H1 (cell line): ENCODE data around the gene POLR1H. TPM values are rescaled to one million over a fixed set of nuclear protein-coding genes. Genes with fewer than 3 reads are reported as not detected.

ENCODE experiments used
- CTCF ChIA-PET: fragments of 300-600 bp; sonication (Branson Sonifier 250); formaldehyde crosslinking; loops from one replicate; lab custom pipeline; 2021; ENCODE audit not compliant: partially characterized antibody; lab: Charles Lee
- POLR2A ChIA-PET: fragments of 300-600 bp; sonication (Branson Sonifier 250); formaldehyde crosslinking; loops from one replicate; lab custom pipeline; 2021; ENCODE audit warnings: inconsistent platforms; ENCODE audit not compliant: partially characterized antibody; lab: Charles Lee
- DNase-seq, 2 experiments: peaks; one replicate each; pipeline versions ENCODE4 v3.0.0 to v3.0.0-alpha.2; 2010 to 2022; ENCODE audit warnings: low spot score in 2 of 2, low read depth in 1 of 2, mixed read lengths in 1 of 2
- FAIRE-seq: peaks from 2 replicates; lab custom pipeline; 2011; peaks lifted over from hg19 to GRCh38; lab: Jason Lieb, UNC
- H2AFZ ChIP-seq: 2 replicates; pipeline ENCODE4 v1.8.1; 2012; ENCODE audit warnings: low read length, inconsistent platforms
- H2AK5ac ChIP-seq: 2 replicates; pipeline ENCODE4 v1.6.1; 2013; ENCODE audit warnings: low read depth, low read length
- H2BK120ac ChIP-seq: replicated peaks from 2 replicates; pipeline ENCODE3; 2013; ENCODE audit warnings: low read depth, low read length, inconsistent platforms
- H2BK12ac ChIP-seq: 2 replicates; pipeline ENCODE4 v1.6.1; 2013; ENCODE audit warnings: low read depth, low read length
- H2BK15ac ChIP-seq: 2 replicates; pipeline ENCODE4 v1.6.1; 2013; ENCODE audit warnings: low read length
- H2BK20ac ChIP-seq: 2 replicates; pipeline ENCODE4 v1.6.1; 2013; ENCODE audit warnings: low read length
- H2BK5ac ChIP-seq: 2 replicates; pipeline ENCODE4 v1.6.1; 2013; ENCODE audit warnings: low read depth, low read length
- H3K14ac ChIP-seq: 2 replicates; pipeline ENCODE4 v1.6.1; 2013; ENCODE audit warnings: inconsistent platforms; ENCODE audit not compliant: insufficient read length
- H3K18ac ChIP-seq: 2 replicates; pipeline ENCODE4 v1.6.1; 2013; ENCODE audit warnings: low read length; ENCODE audit errors: extremely low read depth
- H3K23ac ChIP-seq: 2 replicates; pipeline ENCODE4 v1.6.1; 2013; ENCODE audit warnings: inconsistent platforms; ENCODE audit not compliant: insufficient read length
- H3K23me2 ChIP-seq: 2 replicates; pipeline ENCODE4 v1.6.1; 2013; ENCODE audit warnings: low read depth, low read length
- H3K27ac ChIP-seq: 2 replicates; pipeline ENCODE4 v1.6.1; 2011; ENCODE audit warnings: low read depth, low read length, inconsistent platforms
- H3K27me3 ChIP-seq, 4 experiments: replicated peaks in 1 of 4; 1 replicate in 1 of 4; 2 replicates in 3 of 4; pipeline versions ENCODE4 v1.6.1 to v1.8.1; 2011 to 2013; ENCODE audit warnings: low read length in 3 of 4, mild to moderate bottlenecking in 3 of 4, inconsistent platforms in 2 of 4, mixed read lengths in 2 of 4, moderate library complexity in 1 of 4; ENCODE audit not compliant: control insufficient read depth in 3 of 4, insufficient read depth in 3 of 4; ENCODE audit errors: extremely low read depth in 1 of 4
- H3K36me3 ChIP-seq, 4 experiments: 2 replicates each; pipeline versions ENCODE4 v1.6.1 to v1.8.1; 2011 to 2013; ENCODE audit warnings: mild to moderate bottlenecking in 4 of 4, low read length in 3 of 4, moderate library complexity in 2 of 4, control low read depth in 1 of 4, inconsistent platforms in 1 of 4; ENCODE audit not compliant: insufficient read depth in 4 of 4, control insufficient read depth in 2 of 4
- H3K4ac ChIP-seq: replicated peaks from 2 replicates; pipeline ENCODE3; 2013; ENCODE audit warnings: low read length, low read depth, mixed read lengths, inconsistent platforms; ENCODE audit not compliant: insufficient read length
- H3K4me1 ChIP-seq, 4 experiments: replicated peaks in 1 of 4; 1 replicate in 1 of 4; 2 replicates in 3 of 4; pipeline versions ENCODE4 v1.6.1 to v1.8.1; 2011 to 2013; ENCODE audit warnings: low read length in 3 of 4, inconsistent platforms in 2 of 4, mixed read lengths in 1 of 4; ENCODE audit not compliant: insufficient read depth in 4 of 4, control insufficient read depth in 3 of 4
- H3K4me2 ChIP-seq, 2 experiments: 2 replicates each; pipeline versions ENCODE4 v1.6.1 to v1.8.1; 2011 to 2013; ENCODE audit warnings: low read depth in 2 of 2, low read length in 2 of 2, control low read depth in 1 of 2, inconsistent platforms in 1 of 2, mild to moderate bottlenecking in 1 of 2; ENCODE audit not compliant: insufficient read depth in 1 of 2
- H3K4me3 ChIP-seq, 4 experiments: fragments of 200-600, 300-600 bp in 1 of 4; sonication (generic), shearing (Covaris generic), sonication (Bioruptor Twin) in 1 of 4; 2 replicates each; pipeline versions ENCODE4 v1.5.1 to v1.8.1; 2011 to 2016; ENCODE audit warnings: low read length in 4 of 4, low read depth in 3 of 4, control low read depth in 2 of 4, inconsistent platforms in 2 of 4, mild to moderate bottlenecking in 2 of 4, mixed read lengths in 1 of 4, moderate library complexity in 1 of 4; ENCODE audit not compliant: insufficient read depth in 2 of 4; ENCODE audit errors: extremely low read depth in 1 of 4
- H3K56ac ChIP-seq: replicated peaks from 2 replicates; pipeline ENCODE3; 2013; ENCODE audit warnings: low read depth, mild to moderate bottlenecking, mixed read lengths, low read length, inconsistent platforms; ENCODE audit not compliant: insufficient read length
- H3K79me1 ChIP-seq: 2 replicates; pipeline ENCODE4 v1.6.1; 2013; ENCODE audit warnings: low read depth, low read length, control low read depth
- H3K79me2 ChIP-seq, 2 experiments: 2 replicates each; pipeline versions ENCODE4 v1.6.1 to v1.8.1; 2012 to 2013; ENCODE audit warnings: low read length in 2 of 2, mild to moderate bottlenecking in 2 of 2, inconsistent platforms in 1 of 2; ENCODE audit not compliant: insufficient read depth in 2 of 2, control insufficient read depth in 1 of 2
- H3K9ac ChIP-seq, 4 experiments: replicated peaks in 1 of 4; 1 replicate in 1 of 4; 2 replicates in 3 of 4; pipeline versions ENCODE4 v1.6.1 to v1.8.1; 2011 to 2013; ENCODE audit warnings: low read depth in 3 of 4, low read length in 3 of 4, control low read depth in 2 of 4, mild to moderate bottlenecking in 2 of 4, moderate library complexity in 2 of 4, inconsistent platforms in 1 of 4; ENCODE audit errors: extremely low read depth in 1 of 4
- H3K9me3 ChIP-seq, 2 experiments: 2 replicates each; pipeline versions ENCODE4 v1.6.1 to v1.8.1; 2012 to 2013; ENCODE audit warnings: mild to moderate bottlenecking in 2 of 2, moderate library complexity in 2 of 2, control low read depth in 1 of 2, inconsistent platforms in 1 of 2, low read depth in 1 of 2, low read length in 1 of 2, mixed read lengths in 1 of 2; ENCODE audit not compliant: insufficient read depth in 2 of 2
- H4K20me1 ChIP-seq, 2 experiments: replicated peaks in 1 of 2; 2 replicates each; pipeline versions ENCODE3 to v1.8.1; 2011 to 2013; ENCODE audit warnings: inconsistent platforms in 2 of 2, low read length in 2 of 2, mild to moderate bottlenecking in 1 of 2; ENCODE audit not compliant: insufficient read depth in 2 of 2, control insufficient read depth in 1 of 2
- H4K5ac ChIP-seq: 2 replicates; pipeline ENCODE4 v1.6.1; 2013; ENCODE audit warnings: low read length, low read depth, mixed read lengths, inconsistent platforms; ENCODE audit not compliant: insufficient read length
- H4K8ac ChIP-seq: 2 replicates; pipeline ENCODE4 v1.8.0; 2013; ENCODE audit warnings: mild to moderate bottlenecking, moderate library complexity, low read length, inconsistent platforms; ENCODE audit not compliant: insufficient read depth; ENCODE audit errors: extremely low read depth
- H4K91ac ChIP-seq: replicated peaks from 2 replicates; pipeline ENCODE3; 2013; ENCODE audit warnings: low read length, mixed read lengths, inconsistent platforms; ENCODE audit not compliant: insufficient read length
- CTCF ChIP-seq, 3 experiments: IDR thresholded peaks; 1 replicate in 2 of 3; 2 replicates in 1 of 3; pipeline versions ENCODE4 v1.5.1 to v1.6.1; 2011; ENCODE audit warnings: low read length in 3 of 3, mild to moderate bottlenecking in 3 of 3, inconsistent platforms in 2 of 3, low read depth in 1 of 3, moderate library complexity in 1 of 3; ENCODE audit not compliant: insufficient read depth in 1 of 3; ENCODE audit errors: control extremely low read depth in 1 of 3
- GTF2F1 ChIP-seq: IDR thresholded peaks from 2 replicates; pipeline ENCODE4 v1.6.1; 2012; ENCODE audit warnings: low read depth, low read length, improper control_type of control experiment, borderline replicate concordance
- RAD21 ChIP-seq, 2 experiments: IDR thresholded peaks in 1 of 2; conservative IDR thresholded peaks in 1 of 2; 2 replicates each; pipeline ENCODE4 v1.6.1; 2011; ENCODE audit warnings: low read depth in 2 of 2, low read length in 2 of 2, improper control_type of control experiment in 1 of 2, inconsistent platforms in 1 of 2, mild to moderate bottlenecking in 1 of 2, moderate library complexity in 1 of 2
- YY1 ChIP-seq: IDR thresholded peaks from 2 replicates; pipeline ENCODE4 v1.6.1; 2011; ENCODE audit warnings: low read depth, mild to moderate bottlenecking, low read length
- WGBS, 2 experiments: shearing (Covaris generic) in 1 of 2; methylation state at CpG; one replicate each; pipeline versions ENCODE4 v1.1.6 to v1.1.7; 2013 to 2015; ENCODE audit warnings: low lambda C conversion rate in 2 of 2, mixed read lengths in 2 of 2, inconsistent platforms in 1 of 2, low coverage in 1 of 2, missing lambda C conversion rate in 1 of 2; ENCODE audit not compliant: insufficient replicate concordance in 2 of 2, insufficient coverage in 1 of 2, insufficient read length in 1 of 2; ENCODE audit errors: extremely low coverage in 1 of 2, missing lambda C conversion rate in 1 of 2; 5-methylcytosine and 5-hydroxymethylcytosine counted together
- polyA plus RNA-seq, 7 experiments: library from polyadenylated mRNA; depleted of rRNA in 3 of 7; stranded (reverse) in 5 of 7; unstranded in 2 of 7; fragments of >200 nt in 5 of 7; fragments of 200-250 nt in 2 of 7; gene quantifications; 1 replicate in 5 of 7; 2 replicates in 1 of 7; 4 replicates in 1 of 7; pipeline versions ENCODE4 v1.2.1 to v1.2.3, GENCODE V29; 2011 to 2013; ENCODE audit warnings: missing spikeins in 2 of 7, mixed read lengths in 2 of 7
- total RNA-seq: library from RNA; stranded (reverse); fragmentation: NEBNext Ultra II Directional; extraction: Animal tissue kit (Norgen Biotek cat#: 25700); gene quantifications from 2 replicates; pipeline ENCODE4 v1.2.1, GENCODE V29; 2021

The POLR1H gene
- total and polyA plus RNA-seq, 2 of the 8 experiments (the other 6 are each of a cell fraction or from before 2014, with no cell fraction given), result 31.5 to 82.2 TPM

GRCh38 chr6:30104661-30105060 is 43.6 kb downstream of the POLR1H start:
- Histone ChIP-seq H3K9ac (no peak overlapping the region), H3K27ac (no peak overlapping the region), H2BK20ac (no peak overlapping the region), H4K8ac (no peak overlapping the region), H3K56ac (no peak overlapping the region), H2AFZ (no peak overlapping the region), H2BK120ac (no peak overlapping the region), H3K23me2 (peaks cover 10% of the 10 kb centered on the region), H3K4me3 (no peak overlapping the region), H3K4ac (no peak overlapping the region), H2BK5ac (no peak overlapping the region), H2BK15ac (no peak overlapping the region), H3K4me2 (no peak overlapping the region), H3K27me3 (peaks cover 25 to 49% (median 44%) of the 10 kb centered on the region in 4 experiments), H3K79me2 (no peaks in the 10 kb centered on the region), H4K5ac (no peak overlapping the region), H3K79me1 (no peaks in the 10 kb centered on the region), H2AK5ac (no peak overlapping the region), H3K14ac (no peak overlapping the region), H3K4me1 (peaks cover 3 to 15% (median 9%) of the 10 kb centered on the region in 4 experiments; a peak in 6 of 7 replicates), H3K23ac (no peak overlapping the region), H2BK12ac (no peak overlapping the region), H3K9me3 (no peaks in the 10 kb centered on the region), H4K20me1 (no peaks in the 10 kb centered on the region), H3K18ac (no peak overlapping the region), H4K91ac (no peak overlapping the region), H3K36me3 (no peaks in the 10 kb centered on the region)
- FAIRE-seq (no peak), DNase-seq (no peak)
- POLR2A ChIA-PET, result interaction anchor here (1.5 to 2.8 kb wide), 3 partner anchors 22 to 43 kb away, joined by 3 to 17 read pairs (median 6); no protein-coding TSS in a partner anchor
- TF ChIP-seq RAD21 (IDR thresholded peaks at IDR 0.05 in 1 of 2, conservative IDR thresholded peaks at IDR 0.05 in 1 of 2; ENCODE audit: low read depth in 2 of 2, low read length in 2 of 2) (peak; percentile 18 to 21; a peak in 1 of 4 replicates), GTF2F1 (no peak), CTCF (IDR thresholded peaks at IDR 0.05; ENCODE audit: control extremely low read depth in 1 of 3, insufficient read depth in 1 of 3, low read depth in 1 of 3, low read length in 3 of 3) (peak; percentile 23 to 31 (median 31); a peak in 3 of 4 replicates), YY1 (no peak)
- CTCF ChIA-PET, result interaction anchor here (0.9 to 7.2 kb wide), 19 partner anchors 8 to 293 kb away, joined by 3 to 166 read pairs (median 7); partner anchors contain the start of genes RNF39, TRIM31 and TRIM40
- 71% methylated on average over 2 of the region's 2 CpGs; no CpG with 5 or more reads in 1 of the 2 experiments for WGBS, 2 experiments
